IMR-90 (cell line): ENCODE measurements around the gene CHST1. TPM values are rescaled to one million over a fixed set of nuclear protein-coding genes. Genes with fewer than 3 reads are reported as not detected.

Experiments
- ATAC-seq: fragments of 200-7000 bp; cut with Tn5 transposase; 2 replicates; pipeline ENCODE4 v1.9.1; 2020; ENCODE audit warnings: low read depth, mild to moderate bottlenecking, moderate library complexity
- BruUV-seq: library from RNA; stranded (reverse); fragments of 400-500 nt; replicated peaks from 2 replicates; lab custom pipeline; 2021; lab: Mats Ljungman, UMichigan
- CTCF ChIA-PET: fragments of 300-600 bp; formaldehyde crosslinking; extraction: SDS; loops from one replicate; lab custom pipeline; 2021; ENCODE audit warnings: antibody characterized with exemption; lab: Yijun Ruan, JAX
- POLR2A ChIA-PET: fragments of 300-600 bp; sonication (Branson Sonifier 250); formaldehyde crosslinking; loops from one replicate; lab custom pipeline; 2022; ENCODE audit warnings: antibody characterized with exemption; ENCODE audit not compliant: unreplicated experiment; lab: Charles Lee
- DNase-seq: peaks from one replicate; pipeline ENCODE4 v3.0.0; 2013
- H2AFZ ChIP-seq: replicated peaks from 2 replicates; pipeline ENCODE3; 2013; ENCODE audit warnings: low read length, mild to moderate bottlenecking; ENCODE audit not compliant: poor library complexity
- H2AK5ac ChIP-seq: 2 replicates; pipeline ENCODE4 v1.6.1; 2013; ENCODE audit warnings: low read depth, low read length, inconsistent platforms
- H2AK9ac ChIP-seq: replicated peaks from 2 replicates; pipeline ENCODE3; 2013; ENCODE audit warnings: mild to moderate bottlenecking, low read depth, low read length, moderate library complexity; ENCODE audit not compliant: poor library complexity
- H2BK120ac ChIP-seq: 2 replicates; pipeline ENCODE4 v1.6.1; 2013; ENCODE audit warnings: low read depth, low read length, inconsistent platforms
- H2BK15ac ChIP-seq: 3 replicates; pipeline ENCODE4 v1.6.1; 2013; ENCODE audit warnings: low read depth, low read length, inconsistent platforms
- H2BK20ac ChIP-seq: 2 replicates; pipeline ENCODE4 v1.6.1; 2013; ENCODE audit warnings: low read depth, mild to moderate bottlenecking, inconsistent platforms, low read length, moderate library complexity
- H2BK5ac ChIP-seq: 2 replicates; pipeline ENCODE4 v1.6.1; 2013; ENCODE audit warnings: mild to moderate bottlenecking, low read depth, low read length, inconsistent platforms; ENCODE audit not compliant: poor library complexity, severe bottlenecking
- H3K14ac ChIP-seq: replicated peaks from 2 replicates; pipeline ENCODE4 v1.6.1; 2013; ENCODE audit warnings: low read depth, low read length, inconsistent platforms
- H3K18ac ChIP-seq: 2 replicates; pipeline ENCODE4 v1.6.1; 2013; ENCODE audit warnings: low read depth, low read length, control low read depth
- H3K23ac ChIP-seq: 2 replicates; pipeline ENCODE4 v1.6.1; 2013; ENCODE audit warnings: low read depth, low read length, inconsistent platforms
- H3K27ac ChIP-seq: 2 replicates; pipeline ENCODE4 v1.5.1; 2013; ENCODE audit warnings: mild to moderate bottlenecking, control low read depth, low read length; ENCODE audit not compliant: insufficient read depth
- H3K27me3 ChIP-seq: 2 replicates; pipeline ENCODE4 v1.6.1; 2013; ENCODE audit warnings: low read length; ENCODE audit not compliant: control insufficient read depth, insufficient read depth
- H3K36me3 ChIP-seq: 2 replicates; pipeline ENCODE4 v1.6.1; 2013; ENCODE audit warnings: low read length, mixed read lengths; ENCODE audit not compliant: control insufficient read depth, insufficient read depth
- H3K4ac ChIP-seq: 2 replicates; pipeline ENCODE4 v1.6.1; 2013; ENCODE audit warnings: low read depth, low read length, inconsistent platforms
- H3K4me1 ChIP-seq: 2 replicates; pipeline ENCODE4 v1.6.1; 2013; ENCODE audit warnings: low read length, mixed read lengths; ENCODE audit not compliant: control insufficient read depth, insufficient read depth
- H3K4me2 ChIP-seq: 2 replicates; pipeline ENCODE4 v1.6.1; 2013; ENCODE audit warnings: low read depth, mild to moderate bottlenecking, control low read depth, low read length, moderate library complexity
- H3K4me3 ChIP-seq: 2 replicates; pipeline ENCODE4 v1.5.1; 2013; ENCODE audit warnings: low read depth, mild to moderate bottlenecking, control low read depth, low read length, moderate library complexity; ENCODE audit not compliant: insufficient read depth
- H3K56ac ChIP-seq: 2 replicates; pipeline ENCODE4 v1.6.1; 2013; ENCODE audit warnings: low read length, inconsistent platforms; ENCODE audit not compliant: insufficient read depth; ENCODE audit errors: extremely low read depth
- H3K79me1 ChIP-seq, 2 experiments: 2 replicates each; pipeline ENCODE4 v1.6.1; 2013; ENCODE audit warnings: low read length in 2 of 2, inconsistent platforms in 1 of 2, low read depth in 1 of 2
- H3K9ac ChIP-seq: 2 replicates; pipeline ENCODE4 v1.6.1; 2013; ENCODE audit warnings: low read depth, low read length, control low read depth
- H3K9me1 ChIP-seq: 2 replicates; pipeline ENCODE4 v1.6.1; 2013; ENCODE audit warnings: low read length, inconsistent platforms; ENCODE audit not compliant: insufficient read depth
- H3K9me3 ChIP-seq: 2 replicates; pipeline ENCODE4 v1.6.1; 2013; ENCODE audit warnings: low read length; ENCODE audit not compliant: control insufficient read depth, insufficient read depth
- H4K20me1 ChIP-seq: 2 replicates; pipeline ENCODE4 v1.6.1; 2013; ENCODE audit warnings: low read length, inconsistent platforms; ENCODE audit not compliant: insufficient read depth
- H4K5ac ChIP-seq: 2 replicates; pipeline ENCODE4 v1.6.1; 2013; ENCODE audit warnings: mild to moderate bottlenecking, low read depth, low read length, control low read depth
- H4K8ac ChIP-seq, 2 experiments: 2 replicates each; pipeline ENCODE4 v1.6.1; 2013; ENCODE audit warnings: low read depth in 2 of 2, low read length in 2 of 2, control low read depth in 1 of 2, inconsistent platforms in 1 of 2
- H4K91ac ChIP-seq: 2 replicates; pipeline ENCODE4 v1.6.1; 2013; ENCODE audit warnings: low read depth, low read length, inconsistent platforms; ENCODE audit not compliant: insufficient read depth
- BHLHE40 ChIP-seq: fragments of 150-350 bp; IDR thresholded peaks from 2 replicates; pipeline ENCODE4 v1.6.1; 2016; ENCODE audit warnings: mild to moderate bottlenecking, low read depth, low read length
- CEBPB ChIP-seq: IDR thresholded peaks from 2 replicates; pipeline ENCODE4 v1.6.1; 2012; ENCODE audit warnings: low read depth, low read length, improper control_type of control experiment
- CHD1 ChIP-seq: IDR thresholded peaks from 2 replicates; pipeline ENCODE4 v1.6.1; 2012; ENCODE audit warnings: low read depth, low read length, improper control_type of control experiment
- CTCF ChIP-seq: conservative IDR thresholded peaks from 2 replicates; pipeline ENCODE4 v1.5.1; 2012; ENCODE audit warnings: mild to moderate bottlenecking, low read depth, low read length, improper control_type of control experiment
- ELK1 ChIP-seq: fragments of 150-350 bp; IDR thresholded peaks from 2 replicates; pipeline ENCODE4 v1.6.1; 2016; ENCODE audit warnings: low read depth, mild to moderate bottlenecking, low read length, moderate library complexity, borderline replicate concordance
- FOS ChIP-seq: fragments of 150-350 bp; IDR thresholded peaks from 2 replicates; pipeline ENCODE4 v1.6.1; 2016; ENCODE audit warnings: low read depth, low read length
- MAFK ChIP-seq: IDR thresholded peaks from 2 replicates; pipeline ENCODE4 v1.6.1; 2012; ENCODE audit warnings: low read depth, low read length, improper control_type of control experiment
- MXI1 ChIP-seq: IDR thresholded peaks from 2 replicates; pipeline ENCODE4 v1.6.1; 2012; ENCODE audit warnings: low read depth, mild to moderate bottlenecking, low read length, moderate library complexity, borderline replicate concordance
- POLR2A ChIP-seq: IDR thresholded peaks from 2 replicates; pipeline ENCODE4 v1.6.1; 2012; ENCODE audit warnings: mild to moderate bottlenecking, low read depth, low read length
- RAD21 ChIP-seq: IDR thresholded peaks from 2 replicates; pipeline ENCODE4 v1.6.1; 2012; ENCODE audit warnings: low read length, improper control_type of control experiment
- RCOR1 ChIP-seq: IDR thresholded peaks from 2 replicates; pipeline ENCODE4 v1.6.1; 2012; ENCODE audit warnings: mild to moderate bottlenecking, low read length, improper control_type of control experiment; ENCODE audit not compliant: insufficient replicate concordance
- RFX5 ChIP-seq: IDR thresholded peaks from 2 replicates; pipeline ENCODE4 v1.8.0; 2012; ENCODE audit warnings: low read depth, mild to moderate bottlenecking, low read length, moderate library complexity
- SMC3 ChIP-seq: fragments of 150-350 bp; IDR thresholded peaks from 2 replicates; pipeline ENCODE4 v1.6.1; 2016; ENCODE audit warnings: low read depth, mild to moderate bottlenecking, antibody characterized with exemption, low read length, moderate library complexity
- USF2 ChIP-seq: fragments of 150-350 bp; IDR thresholded peaks from 2 replicates; pipeline ENCODE4 v1.6.1; 2017; ENCODE audit warnings: mild to moderate bottlenecking, antibody characterized with exemption, low read length, low read depth
- WGBS, 2 experiments: methylation state at CpG; one replicate each; pipeline versions ENCODE4 v1.1.5 to v1.1.7; 2013; ENCODE audit warnings: missing lambda C conversion rate in 2 of 2; ENCODE audit not compliant: insufficient read length in 1 of 2; ENCODE audit errors: extremely low coverage in 2 of 2; 5-methylcytosine and 5-hydroxymethylcytosine counted together
- dilution Hi-C: fragments of 300-500 bp; cut with HindIII; formaldehyde crosslinking; loops from one replicate; pipeline ENCODE4 v1.14.3; 2018; ENCODE audit warnings: low sequenced_read_pairs; ENCODE audit not compliant: unreplicated experiment
- in situ Hi-C: fragments of 300-500 bp; cut with MboI; formaldehyde crosslinking; loops from 3 replicates; pipeline ENCODE4 v1.14.3; 2019; ENCODE audit warnings: low sequenced_read_pairs, inconsistent platforms, mixed read lengths
- intact Hi-C: fragments of 100-400 bp; cut with micrococcal nuclease; formaldehyde crosslinking; loops from 2 replicates; pipeline ENCODE4 v1.10.0; 2022
- polyA plus RNA-seq, 3 experiments: library from polyadenylated mRNA; depleted of rRNA; stranded (reverse); fragments of >200 nt; gene quantifications; 2 replicates each; pipeline ENCODE4 v1.2.3, GENCODE V29; 2012; ENCODE audit warnings: low replicate concordance in 1 of 3
- total RNA-seq: library from RNA; depleted of rRNA; stranded (reverse); fragments of >200 nt; gene quantifications from 2 replicates; pipeline ENCODE4 v1.2.3, GENCODE V29; 2012

CHST1 gene
- total and polyA plus RNA-seq, 2 of the 4 experiments (the other 2 are of a cell fraction) = 0.21 TPM; not detected in 1

GRCh38 chr11:45710561-45710960, 45.1 kb upstream of the CHST1 start:
- BruUV-seq = no TSS peak
- ATAC-seq = no peak
- Histone ChIP-seq H4K20me1 (no peaks in the 10 kb centered on the region), H2BK15ac (no peak overlapping the region), H2AK5ac (no peak overlapping the region), H3K18ac (no peak overlapping the region), H3K4me1 (no peaks in the 10 kb centered on the region), H3K4me3 (no peak overlapping the region), H4K5ac (no peak overlapping the region), H3K9me1 (no peaks in the 10 kb centered on the region), H2BK20ac (no peak overlapping the region), H2BK5ac (no peak overlapping the region), H3K4ac (no peak overlapping the region), H2AK9ac (no peak overlapping the region), H3K23ac (no peak overlapping the region), H3K9me3 (no peaks in the 10 kb centered on the region), H3K36me3 (no peaks in the 10 kb centered on the region), H3K9ac (no peak overlapping the region), H3K14ac (no peak overlapping the region), H3K56ac (no peak overlapping the region), H2AFZ (no peak overlapping the region), H3K4me2 (no peak overlapping the region), H3K27me3 (peaks cover 7% of the 10 kb centered on the region), H4K91ac (no peak overlapping the region), H2BK120ac (no peak overlapping the region), H3K79me1 (no peaks in the 10 kb centered on the region), H3K27ac (no peak overlapping the region), H4K8ac (no peak overlapping the region)
- ChIA-PET CTCF (no interaction called here), POLR2A (no interaction called here)
- TF ChIP-seq MXI1 = no peak
- no peak for TF ChIP-seq RFX5
- no peak for TF ChIP-seq BHLHE40
- no peak for TF ChIP-seq FOS
- TF ChIP-seq CHD1 = no peak
- no peak for TF ChIP-seq SMC3
- TF ChIP-seq USF2 = no peak
- no peak for TF ChIP-seq RAD21
- no peak for TF ChIP-seq MAFK
- TF ChIP-seq RCOR1 = no peak
- no peak for TF ChIP-seq CEBPB
- TF ChIP-seq ELK1 = no peak
- no peak for TF ChIP-seq CTCF
- no peak for TF ChIP-seq POLR2A
- no peak for DNase-seq
- intact Hi-C loops = no loop called here
- dilution Hi-C loops = no loop called here
- WGBS, 2 experiments = no CpG with 5 or more reads among the region's 1 CpG
- in situ Hi-C loops = no loop called here
